Mucosa of stomach (tissue), 1 donor: ENCODE results near the gene CARHSP1.

Experiments
- H3K27me3 ChIP-seq: one replicate; pipeline ENCODE4 v1.7.0; 2013; ENCODE audit warnings: mild to moderate bottlenecking, low read length; ENCODE audit not compliant: control insufficient read depth, insufficient read depth
- H3K36me3 ChIP-seq: one replicate; pipeline ENCODE4 v1.7.0; 2013; ENCODE audit warnings: low read length; ENCODE audit not compliant: control insufficient read depth, insufficient read depth
- H3K4me1 ChIP-seq: one replicate; pipeline ENCODE4 v1.7.0; 2013; ENCODE audit warnings: mild to moderate bottlenecking, low read length; ENCODE audit not compliant: control insufficient read depth, insufficient read depth
- H3K4me3 ChIP-seq: one replicate; pipeline ENCODE4 v1.7.0; 2013; ENCODE audit warnings: low read length
- H3K9ac ChIP-seq: one replicate; pipeline ENCODE4 v1.7.0; 2013; ENCODE audit warnings: mild to moderate bottlenecking, low read length, moderate library complexity
- H3K9me3 ChIP-seq: one replicate; pipeline ENCODE4 v1.7.0; 2013; ENCODE audit warnings: mild to moderate bottlenecking, low read length, moderate library complexity; ENCODE audit not compliant: control insufficient read depth
- donor health status: Pancreatic carcinoma.

Gene CARHSP1

GRCh38 chr16:8822403-8822802, 46.4 kb downstream of the CARHSP1 start:
- Histone ChIP-seq H3K4me3 (no peak overlapping the region), H3K36me3 (peaks cover 3% of the 10 kb centered on the region)

GRCh38 chr16:8819411-8820034, 49.3 kb downstream of the CARHSP1 start:
- H3K9me3 ChIP-seq, result no peaks in the 10 kb centered on the region
- H3K4me1 ChIP-seq, result no peaks in the 10 kb centered on the region
- no peak overlapping the region for H3K4me3 ChIP-seq
- no peak overlapping the region for H3K9ac ChIP-seq
- peaks cover 7% of the 10 kb centered on the region for H3K36me3 ChIP-seq
- H3K27me3 ChIP-seq, result no peaks in the 10 kb centered on the region

More at GRCh38 chr16:8822403-8822802, 46.4 kb downstream of the CARHSP1 start:
- no peaks in the 10 kb centered on the region for H3K27me3 ChIP-seq
- no peaks in the 10 kb centered on the region for H3K9me3 ChIP-seq
- H3K4me1 ChIP-seq, result no peaks in the 10 kb centered on the region
- no peak overlapping the region for H3K9ac ChIP-seq

DNA sequence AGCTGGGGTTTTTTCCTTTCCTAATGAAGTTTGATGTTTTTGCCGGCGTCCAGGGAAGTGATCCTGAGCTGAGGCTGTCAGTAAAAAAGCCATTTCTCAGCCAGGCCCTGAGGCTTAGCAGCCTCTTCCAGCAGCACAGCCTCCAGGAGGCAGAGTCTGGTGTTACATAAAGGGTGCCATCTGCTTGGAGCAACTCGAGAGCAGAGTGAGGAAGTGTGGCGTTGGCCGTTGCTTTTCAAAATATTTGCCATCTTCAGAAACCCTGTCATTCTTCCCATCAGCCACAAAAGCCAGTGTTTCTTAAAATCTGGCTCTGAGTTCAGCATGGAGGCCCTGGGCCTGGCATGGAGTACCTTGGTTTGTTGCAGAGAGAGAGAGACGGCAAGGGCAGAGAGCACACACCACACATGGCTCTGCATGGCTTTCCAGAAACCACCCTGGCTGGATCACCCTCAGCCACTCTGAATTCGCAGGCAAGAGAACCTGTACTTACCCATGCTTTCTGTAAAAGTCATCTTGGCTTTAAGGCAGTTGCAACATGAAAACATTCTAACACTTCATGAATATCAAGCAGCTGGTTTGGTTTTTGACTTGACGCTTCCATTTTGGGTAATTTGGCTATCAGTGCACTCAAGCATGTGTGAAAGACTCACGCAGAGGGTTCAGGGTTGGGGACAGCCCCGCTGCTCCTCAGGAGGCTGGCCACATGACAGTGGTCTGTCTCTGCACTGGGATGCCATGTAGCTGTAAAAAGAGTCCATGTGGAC, 50.1 kb downstream of the CARHSP1 start:
- H3K36me3 ChIP-seq, result peaks cover 11% of the 10 kb centered on the region

GRCh38 chr16:8816967-8817655, 51.7 kb downstream of the CARHSP1 start:
- H3K36me3 ChIP-seq, result peaks cover 18% of the 10 kb centered on the region
- no peaks in the 10 kb centered on the region for H3K27me3 ChIP-seq
- no peak overlapping the region for H3K9ac ChIP-seq
- H3K9me3 ChIP-seq, result no peaks in the 10 kb centered on the region
- H3K4me1 ChIP-seq, result no peaks in the 10 kb centered on the region
- no peak overlapping the region for H3K4me3 ChIP-seq

More for the DNA sequence above, 50.1 kb downstream of the CARHSP1 start:
- no peaks in the 10 kb centered on the region for H3K27me3 ChIP-seq
- no peaks in the 10 kb centered on the region for H3K9me3 ChIP-seq
- H3K4me3 ChIP-seq, result no peak overlapping the region
- H3K4me1 ChIP-seq, result no peaks in the 10 kb centered on the region
- no peak overlapping the region for H3K9ac ChIP-seq

GRCh38 chr16:8814095-8814806, 54.6 kb downstream of the CARHSP1 start:
- Histone ChIP-seq H3K4me3 (no peak overlapping the region), H3K36me3 (peaks cover 23% of the 10 kb centered on the region), H3K27me3 (no peaks in the 10 kb centered on the region), H3K9ac (no peak overlapping the region), H3K9me3 (no peaks in the 10 kb centered on the region), H3K4me1 (no peaks in the 10 kb centered on the region)

DNA sequence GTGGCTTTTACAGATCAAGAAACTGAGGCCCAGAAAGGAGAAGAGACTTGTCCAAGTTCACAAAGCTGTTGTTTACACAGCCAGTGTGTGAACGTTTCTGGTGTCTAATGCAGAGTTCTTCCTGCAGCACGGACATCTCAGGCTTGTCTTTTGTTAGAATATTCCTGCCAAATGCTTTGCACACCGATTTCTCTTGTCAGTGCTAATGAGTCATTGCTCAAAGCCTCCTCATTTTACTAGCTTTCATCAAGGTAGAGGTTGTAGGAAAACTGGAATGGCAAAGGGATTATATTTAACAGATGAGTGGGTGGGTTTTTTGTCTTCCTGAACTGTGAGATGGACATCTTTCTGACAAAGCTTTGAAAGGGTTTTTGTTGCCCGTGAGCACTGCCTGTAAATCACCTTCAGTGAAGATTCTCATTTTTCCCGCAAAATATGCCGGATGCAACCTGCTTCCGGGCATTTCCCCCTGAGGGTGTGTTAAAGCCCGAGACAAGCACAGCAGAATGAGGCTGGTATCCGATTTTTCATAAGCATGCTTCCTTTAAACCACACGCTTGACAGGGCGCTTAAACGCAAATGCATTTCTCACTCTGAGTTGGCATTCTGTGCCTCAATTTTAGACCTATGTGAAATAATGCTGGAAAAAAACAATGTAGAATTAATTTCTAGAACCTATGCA, 56.5 kb downstream of the CARHSP1 start:
- H3K27me3 ChIP-seq, result no peaks in the 10 kb centered on the region
- H3K4me3 ChIP-seq, result no peak overlapping the region
- no peaks in the 10 kb centered on the region for H3K9me3 ChIP-seq
- H3K9ac ChIP-seq, result no peak overlapping the region
- H3K4me1 ChIP-seq, result no peaks in the 10 kb centered on the region
- peaks cover 22% of the 10 kb centered on the region for H3K36me3 ChIP-seq

DNA sequence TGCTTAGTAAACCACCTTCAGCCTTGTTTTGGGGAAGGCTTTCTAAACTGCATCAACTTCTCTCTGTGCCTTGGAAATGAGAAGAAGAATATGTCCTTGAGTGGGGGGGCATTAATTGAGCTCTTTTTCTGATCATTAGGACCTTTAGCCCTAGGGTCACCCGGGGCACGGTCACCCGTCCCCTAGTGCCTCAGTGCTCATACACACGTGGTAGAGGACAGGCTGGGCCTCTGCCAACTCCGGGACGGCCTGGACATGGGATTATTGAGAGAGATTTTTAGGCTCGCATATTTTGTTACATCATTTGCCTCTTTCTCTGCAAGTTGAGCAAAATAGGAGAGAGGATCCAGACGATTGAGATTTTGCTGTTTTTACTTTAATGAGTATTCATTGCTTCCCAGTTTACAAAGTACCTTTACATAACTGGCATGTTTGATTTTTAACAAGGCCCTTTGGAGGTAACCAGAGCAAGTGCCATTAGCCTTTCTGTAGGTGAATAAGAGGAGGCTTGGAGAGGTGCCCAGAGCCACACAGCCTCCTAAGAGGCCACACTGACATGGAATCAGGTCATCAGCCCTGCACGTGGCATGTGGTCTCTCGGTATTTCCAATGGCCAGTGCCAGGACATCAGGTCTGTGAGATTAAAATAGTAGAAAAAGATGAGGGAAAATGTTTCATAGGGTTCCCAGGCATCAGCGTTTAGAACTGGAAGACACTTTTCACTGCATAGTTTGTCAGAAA, 60.0 kb downstream of the CARHSP1 start:
- H3K36me3 ChIP-seq, result peaks cover 16% of the 10 kb centered on the region
- H3K4me1 ChIP-seq, result no peaks in the 10 kb centered on the region
- no peak overlapping the region for H3K9ac ChIP-seq
- no peak overlapping the region for H3K4me3 ChIP-seq
- H3K9me3 ChIP-seq, result no peaks in the 10 kb centered on the region
- H3K27me3 ChIP-seq, result no peaks in the 10 kb centered on the region

DNA sequence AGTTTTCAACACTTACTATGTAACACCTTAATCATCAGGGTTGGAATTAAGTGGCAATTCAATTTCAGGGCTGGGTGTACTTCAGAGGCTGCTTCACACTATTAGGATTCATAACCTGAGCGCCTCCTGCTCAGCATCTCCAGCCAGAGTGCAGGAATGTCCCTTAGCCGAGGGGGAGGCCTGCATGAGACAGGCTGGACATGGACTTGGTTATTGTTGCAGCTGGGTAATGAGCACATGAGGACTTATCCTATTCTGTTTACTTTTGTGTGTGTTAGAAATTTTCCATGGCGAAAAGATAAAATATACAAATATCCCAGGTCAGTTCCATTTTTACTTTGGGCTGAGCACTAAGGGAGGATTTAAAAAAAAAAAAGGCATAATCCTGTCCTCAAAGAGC, 60.8 kb downstream of the CARHSP1 start:
- no peaks in the 10 kb centered on the region for H3K27me3 ChIP-seq
- H3K4me3 ChIP-seq, result no peak overlapping the region
- no peaks in the 10 kb centered on the region for H3K4me1 ChIP-seq
- peaks cover 12% of the 10 kb centered on the region for H3K36me3 ChIP-seq
- H3K9me3 ChIP-seq, result no peaks in the 10 kb centered on the region
- H3K9ac ChIP-seq, result no peak overlapping the region

DNA sequence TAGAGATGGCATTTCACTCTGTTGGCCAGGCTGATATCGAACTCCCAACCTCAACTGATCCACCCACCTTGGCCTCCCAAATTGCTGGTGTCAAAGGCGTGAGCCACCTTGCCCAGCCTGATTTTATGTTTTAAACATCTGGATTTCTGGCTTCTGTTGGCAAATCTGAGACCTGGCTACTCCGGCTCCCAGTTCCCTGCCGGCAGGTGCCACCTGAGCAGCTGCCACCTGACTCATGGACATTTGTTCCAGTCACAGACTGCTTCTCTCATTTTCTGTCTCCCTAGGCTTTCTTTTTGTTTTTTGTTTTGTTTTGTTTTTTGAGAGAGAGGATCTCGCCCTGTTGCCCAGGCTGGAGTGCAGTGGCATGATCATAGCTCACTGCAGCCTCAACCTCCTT, 61.6 kb downstream of the CARHSP1 start:
- H3K27me3 ChIP-seq, result no peaks in the 10 kb centered on the region

GRCh38 chr16:8806272-8806983, 62.4 kb downstream of the CARHSP1 start:
- H3K4me3 ChIP-seq, result no peak overlapping the region
- H3K4me1 ChIP-seq, result no peaks in the 10 kb centered on the region
- H3K36me3 ChIP-seq, result peaks cover 4% of the 10 kb centered on the region
- no peaks in the 10 kb centered on the region for H3K9me3 ChIP-seq
- H3K27me3 ChIP-seq, result no peaks in the 10 kb centered on the region
- H3K9ac ChIP-seq, result no peak overlapping the region

More for the DNA sequence above, 61.6 kb downstream of the CARHSP1 start:
- Histone ChIP-seq H3K36me3 (peaks cover 10% of the 10 kb centered on the region), H3K4me1 (no peaks in the 10 kb centered on the region), H3K4me3 (no peak overlapping the region), H3K9ac (no peak overlapping the region), H3K9me3 (no peaks in the 10 kb centered on the region)
